GM12872 (cell line): ENCODE results near the gene IFITM10.

ENCODE experiments used
- CTCF ChIP-seq: IDR thresholded peaks from 3 replicates; pipeline ENCODE4 v1.5.1; 2011; ENCODE audit warnings: low read depth, mild to moderate bottlenecking, low read length, moderate library complexity; ENCODE audit not compliant: insufficient read depth

The IFITM10 gene

GRCh38 chr11:1750840-1751530, 590 bp upstream of the IFITM10 start:
- TF ChIP-seq CTCF = no peak

GRCh38 chr11:1749395-1750351, 722 bp downstream of the IFITM10 start:
- no peak for TF ChIP-seq CTCF

- TF ChIP-seq CTCF = no peak
These were observed 1.6 kb downstream of the IFITM10 start for GRCh38 chr11:1748636-1749394.

GRCh38 chr11:1747753-1748635, 2.4 kb downstream of the IFITM10 start:
- TF ChIP-seq CTCF = no peak

GRCh38 chr11:1746956-1747752, 3.2 kb downstream of the IFITM10 start:
- no peak for TF ChIP-seq CTCF

- no peak for TF ChIP-seq CTCF
These were observed 3.9 kb downstream of the IFITM10 start for GRCh38 chr11:1746511-1746931.
